GM21619 (cell line): Measurements from ENCODE around the gene ADCY10.

Experiments used
- ATAC-seq: cut with Tn5 transposase; IDR thresholded peaks from one replicate; pipeline ENCODE4 v1.9.1; 2021; ENCODE audit not compliant: unreplicated experiment

ADCY10 gene

DNA sequence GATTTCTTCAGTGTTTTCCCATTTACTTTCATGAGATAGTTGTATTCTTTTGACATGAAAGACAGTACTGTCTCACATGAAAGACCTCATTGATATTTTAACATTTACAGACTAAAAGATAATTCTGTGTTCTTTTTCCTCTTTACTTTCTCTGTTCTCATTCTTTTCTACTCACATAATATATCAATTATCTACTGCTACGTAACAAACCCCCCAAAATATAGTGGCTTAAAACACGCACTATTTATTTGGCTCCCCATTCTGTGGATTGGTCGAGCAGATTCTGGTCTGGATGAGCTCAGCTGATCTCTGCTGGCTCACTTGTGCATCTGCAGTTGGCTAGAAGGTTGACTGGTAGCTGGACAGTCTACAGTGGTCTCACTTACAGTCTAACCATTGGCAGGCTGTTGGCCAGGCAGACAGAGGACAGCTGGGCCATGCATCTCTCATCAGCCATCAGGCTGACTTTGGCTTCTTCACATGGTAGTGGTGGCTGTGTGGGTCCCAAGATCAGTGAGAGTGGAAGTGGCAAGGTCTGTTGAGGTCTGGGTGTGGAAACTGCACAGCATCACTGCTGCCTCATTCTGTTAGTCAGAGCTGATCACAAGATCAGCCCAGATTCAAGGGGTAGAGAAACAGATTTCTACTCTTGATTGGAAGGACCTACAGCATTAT is 128.9 kb downstream of the ADCY10 start:
- ATAC-seq = no peak

DNA sequence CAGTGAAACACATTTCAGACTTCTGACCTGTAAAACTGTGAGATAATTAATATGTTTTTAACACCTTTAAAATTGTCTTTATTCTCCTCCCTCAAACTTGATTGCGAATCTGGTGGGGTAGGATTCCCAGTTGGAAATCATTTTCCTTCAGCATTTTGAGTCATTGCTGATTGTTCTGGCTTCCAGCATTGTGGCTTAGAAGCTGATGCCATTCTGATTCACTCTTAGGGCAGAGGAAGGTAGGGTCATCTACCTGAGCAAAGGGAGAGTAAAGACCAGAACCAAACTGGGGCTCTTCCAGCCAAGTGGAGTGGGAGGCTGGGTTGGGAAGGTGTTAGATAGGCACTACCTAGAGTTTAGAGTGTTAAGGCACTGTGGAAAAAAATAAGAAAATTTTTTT is 131.0 kb downstream of the ADCY10 start:
- no peak for ATAC-seq

DNA sequence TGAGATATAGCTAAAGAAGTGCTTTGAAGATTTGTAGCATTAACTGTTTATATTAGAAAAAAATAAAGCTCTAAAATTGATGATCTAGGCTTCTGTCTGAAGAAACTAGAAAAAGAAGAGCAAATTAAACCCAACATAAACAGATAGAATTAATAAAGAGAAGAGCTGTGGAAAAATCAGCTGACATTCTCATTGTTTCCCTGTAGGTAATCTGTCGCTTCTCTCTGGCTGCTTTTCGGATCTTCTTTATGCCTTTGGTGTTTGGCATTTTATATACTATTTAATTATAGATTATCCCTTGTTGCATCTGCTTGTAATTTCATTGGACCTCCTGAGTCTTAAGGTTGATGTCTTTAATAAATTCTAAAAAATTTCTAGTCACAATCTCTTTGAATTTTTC is 132.4 kb downstream of the ADCY10 start:
- ATAC-seq = no peak

DNA sequence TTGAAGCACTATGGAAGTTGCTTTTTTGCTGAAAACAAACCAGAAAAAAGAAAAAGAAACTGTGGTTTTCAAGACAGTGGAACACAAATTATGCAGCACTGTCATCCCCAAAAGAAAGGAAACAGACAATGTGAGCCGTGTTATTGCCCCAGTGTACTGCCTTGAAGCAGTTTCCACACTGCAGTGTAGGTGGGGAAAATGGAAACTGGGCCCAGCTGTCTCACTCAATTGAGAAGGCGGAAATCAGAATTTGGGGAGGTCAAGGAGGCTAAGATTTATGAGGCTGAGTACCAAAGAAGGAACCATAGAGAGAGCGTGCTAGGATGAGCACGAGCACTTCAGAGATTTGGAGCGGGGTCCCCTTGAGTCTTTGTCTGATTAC is 136.7 kb downstream of the ADCY10 start:
- ATAC-seq = no peak

DNA sequence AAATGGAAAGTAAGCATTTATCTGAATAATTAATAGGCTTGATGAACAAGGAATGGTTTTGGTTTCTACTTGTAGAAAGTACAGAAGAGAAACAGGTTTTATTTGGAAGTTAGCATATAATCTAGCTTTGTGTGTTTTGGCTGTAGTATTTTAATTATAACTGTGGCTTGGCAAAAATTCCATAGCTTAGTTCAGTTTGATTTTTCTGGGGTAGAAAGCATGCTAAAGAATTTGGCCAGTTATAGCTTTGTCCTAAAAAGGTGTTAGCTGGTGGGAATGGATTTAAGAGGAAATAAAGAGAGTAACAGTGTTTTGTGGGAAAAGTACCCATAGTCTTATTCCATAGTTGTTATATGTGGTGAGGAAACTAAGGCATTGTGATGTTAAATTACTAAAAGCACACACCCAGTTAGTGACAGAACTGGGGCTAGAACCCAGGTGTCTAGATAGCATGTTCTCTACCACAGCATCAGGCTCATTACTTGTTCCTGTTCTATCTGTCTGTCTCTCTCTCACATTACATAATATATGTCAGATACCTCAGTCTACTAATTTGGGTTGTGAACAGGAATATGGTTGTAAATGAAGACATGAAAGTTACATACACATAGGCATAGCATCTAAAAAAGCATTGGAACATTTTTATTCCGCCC is 137.2 kb downstream of the ADCY10 start:
- ATAC-seq = no peak

DNA sequence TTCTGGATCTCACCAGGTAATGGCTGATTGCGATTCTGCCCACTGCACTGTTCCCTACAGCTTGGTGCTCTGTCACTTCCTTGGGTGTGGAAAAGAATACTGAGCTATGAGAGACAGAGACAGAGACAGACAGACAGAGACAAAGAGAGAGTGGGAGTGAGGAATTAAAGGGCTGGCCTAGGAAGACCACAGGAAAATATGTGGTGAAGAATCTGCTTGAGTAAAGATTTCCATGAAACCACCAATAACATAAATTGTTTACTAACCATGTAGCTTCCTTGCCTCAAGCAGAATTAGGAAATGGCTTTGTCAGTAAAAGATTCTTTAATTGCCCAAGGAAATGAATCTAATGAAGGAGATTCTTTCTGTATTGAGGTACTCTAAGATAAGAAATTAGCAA is 137.8 kb downstream of the ADCY10 start:
- ATAC-seq = no peak

DNA sequence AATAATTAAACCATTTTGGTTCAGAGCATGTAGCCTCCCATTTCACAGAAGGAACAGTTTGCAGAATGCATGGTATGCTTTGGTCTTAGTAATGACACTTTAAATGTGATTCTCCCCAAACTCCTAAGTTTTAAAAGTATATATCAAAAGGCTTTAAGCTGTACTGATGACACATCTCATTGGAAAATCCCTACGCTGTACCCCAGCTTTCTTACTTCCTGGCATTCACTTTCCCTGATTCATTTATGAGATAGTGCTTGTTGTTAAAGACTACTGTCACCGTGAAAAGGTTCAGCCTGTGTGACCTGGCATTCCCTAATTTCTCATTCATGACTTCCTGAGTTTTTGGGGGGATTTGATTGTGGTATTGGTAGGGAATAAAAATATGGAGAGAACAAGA is 138.8 kb downstream of the ADCY10 start:
- no peak for ATAC-seq

DNA sequence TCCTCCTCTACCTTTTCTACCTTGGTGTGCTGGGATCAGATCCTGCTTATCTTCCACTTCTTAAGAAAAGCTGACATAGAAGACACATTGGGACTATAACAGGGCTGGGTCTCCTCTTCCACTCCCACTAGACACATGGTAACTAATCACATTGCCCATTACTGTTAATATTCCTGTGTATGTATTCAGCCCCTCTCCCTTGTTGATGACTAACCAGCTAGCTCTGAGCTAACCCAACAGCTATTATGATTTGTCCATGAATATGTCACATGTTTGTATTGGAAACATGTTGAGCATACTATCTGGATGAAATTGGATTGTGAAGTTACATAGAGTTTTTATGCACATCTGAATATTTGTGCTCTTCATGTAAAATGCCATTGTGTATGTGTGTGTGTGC is 139.2 kb downstream of the ADCY10 start:
- no peak for ATAC-seq

DNA sequence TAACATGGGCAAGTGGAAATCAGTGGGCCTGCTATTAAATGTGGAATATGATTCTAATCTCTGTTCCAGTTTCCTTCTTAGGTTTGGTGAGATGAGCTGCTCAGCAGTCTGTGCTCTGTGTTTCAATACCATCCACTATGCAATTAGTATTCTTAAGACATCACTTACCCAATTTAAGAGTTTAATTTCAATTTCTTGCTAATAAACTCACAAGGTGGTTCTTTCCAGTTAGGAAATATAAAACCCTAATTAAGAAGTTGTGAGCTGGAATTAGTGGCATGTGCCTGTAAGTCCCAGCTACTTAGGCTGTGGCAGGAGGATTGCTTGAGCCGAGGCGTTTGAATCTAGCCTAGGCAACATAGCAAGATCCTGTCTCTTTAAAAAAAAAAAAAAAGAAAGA is 140.4 kb downstream of the ADCY10 start:
- ATAC-seq = no peak

DNA sequence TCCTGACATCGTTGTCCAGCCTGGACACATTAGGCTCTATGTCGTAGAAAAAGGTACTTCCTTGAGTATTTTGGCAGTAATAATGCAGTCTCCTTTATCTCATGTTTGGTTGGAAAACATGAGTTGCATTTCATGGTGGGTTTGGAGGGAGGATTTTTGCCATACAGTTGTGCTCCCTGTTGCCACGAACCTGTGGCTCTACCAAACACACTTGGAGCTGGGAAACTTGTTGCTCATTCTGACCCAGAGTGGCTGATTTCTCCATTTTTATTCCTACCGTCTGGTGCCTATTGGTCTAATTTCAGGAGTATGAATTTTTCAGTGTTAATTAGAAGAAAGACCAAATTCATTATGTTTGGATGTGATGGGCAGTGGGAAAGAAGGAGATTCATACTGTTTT is 141.5 kb downstream of the ADCY10 start:
- no peak for ATAC-seq

DNA sequence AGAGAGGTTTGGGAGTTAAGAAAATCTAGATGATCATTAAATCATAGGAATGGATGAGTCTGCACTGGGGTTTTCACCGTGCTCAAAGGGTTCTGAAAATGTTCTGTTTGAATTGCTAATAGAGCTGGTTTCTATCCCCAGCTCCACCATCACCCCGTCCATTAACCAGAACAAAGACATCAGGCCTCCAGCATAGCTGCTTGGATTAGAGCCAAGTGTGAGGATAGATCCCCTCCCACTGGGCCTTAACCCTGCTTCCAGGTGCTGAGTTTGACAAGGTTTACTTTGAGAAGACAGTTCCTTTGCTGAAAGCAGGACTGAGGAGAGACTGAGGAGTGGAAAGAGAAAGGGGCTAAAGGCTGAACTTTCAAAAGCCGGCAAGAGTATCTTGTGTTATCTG is 143.8 kb downstream of the ADCY10 start:
- no peak for ATAC-seq

DNA sequence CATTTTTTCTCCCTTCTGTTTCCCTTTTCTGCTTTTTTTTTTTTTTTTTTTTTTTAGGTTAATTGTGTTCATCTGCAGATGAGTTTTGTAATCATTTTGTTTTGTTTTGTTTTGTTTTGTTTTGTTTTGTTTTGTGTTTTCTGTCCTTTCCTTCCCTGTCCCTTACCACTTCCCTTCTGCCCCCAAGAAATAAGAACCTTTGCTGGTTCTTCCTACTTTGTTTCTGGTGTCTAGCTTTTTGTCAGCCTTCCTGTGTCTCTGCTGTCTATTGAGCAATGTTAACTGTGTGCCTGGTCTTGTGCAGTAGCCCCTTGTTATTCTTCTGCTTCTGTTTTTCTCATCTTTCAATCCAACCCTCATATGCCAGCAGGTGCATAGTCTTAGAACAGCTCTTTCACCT is 146.2 kb downstream of the ADCY10 start:
- no peak for ATAC-seq

DNA sequence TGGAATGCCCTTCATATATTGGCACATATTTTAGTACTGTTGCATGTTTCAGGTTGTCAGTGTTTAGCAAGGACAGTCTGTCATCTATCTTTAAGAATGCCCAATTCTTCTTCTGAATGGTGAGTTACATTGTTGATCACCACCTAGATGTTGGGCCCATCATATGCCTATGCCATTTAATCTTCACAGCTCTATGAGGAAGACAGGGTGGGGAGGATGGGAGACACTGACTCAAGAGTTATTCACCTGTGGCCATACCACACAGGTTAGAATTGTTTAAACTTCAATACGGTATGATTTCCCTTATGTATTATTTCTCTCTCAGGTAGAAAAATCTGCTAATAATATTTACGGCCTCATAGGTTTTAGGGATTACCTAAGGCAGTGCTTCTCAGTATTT is 147.4 kb downstream of the ADCY10 start:
- ATAC-seq = no peak

DNA sequence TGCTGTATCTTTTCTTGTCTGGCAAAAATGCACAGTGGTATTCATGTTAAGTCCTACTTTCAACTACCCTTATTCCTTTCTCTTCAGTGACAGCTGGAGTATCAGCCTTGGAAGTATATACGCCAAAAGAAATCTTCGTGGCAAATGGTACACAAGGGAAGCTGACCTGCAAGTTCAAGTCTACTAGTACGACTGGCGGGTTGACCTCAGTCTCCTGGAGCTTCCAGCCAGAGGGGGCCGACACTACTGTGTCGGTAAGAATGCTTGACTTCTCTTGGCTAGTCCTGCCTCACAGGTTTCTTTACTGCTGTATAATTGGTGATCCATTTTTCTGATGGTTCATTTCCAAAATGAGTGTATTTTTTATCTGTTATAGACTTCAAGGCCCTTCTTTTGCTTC is 148.4 kb downstream of the ADCY10 start:
- no peak for ATAC-seq

DNA sequence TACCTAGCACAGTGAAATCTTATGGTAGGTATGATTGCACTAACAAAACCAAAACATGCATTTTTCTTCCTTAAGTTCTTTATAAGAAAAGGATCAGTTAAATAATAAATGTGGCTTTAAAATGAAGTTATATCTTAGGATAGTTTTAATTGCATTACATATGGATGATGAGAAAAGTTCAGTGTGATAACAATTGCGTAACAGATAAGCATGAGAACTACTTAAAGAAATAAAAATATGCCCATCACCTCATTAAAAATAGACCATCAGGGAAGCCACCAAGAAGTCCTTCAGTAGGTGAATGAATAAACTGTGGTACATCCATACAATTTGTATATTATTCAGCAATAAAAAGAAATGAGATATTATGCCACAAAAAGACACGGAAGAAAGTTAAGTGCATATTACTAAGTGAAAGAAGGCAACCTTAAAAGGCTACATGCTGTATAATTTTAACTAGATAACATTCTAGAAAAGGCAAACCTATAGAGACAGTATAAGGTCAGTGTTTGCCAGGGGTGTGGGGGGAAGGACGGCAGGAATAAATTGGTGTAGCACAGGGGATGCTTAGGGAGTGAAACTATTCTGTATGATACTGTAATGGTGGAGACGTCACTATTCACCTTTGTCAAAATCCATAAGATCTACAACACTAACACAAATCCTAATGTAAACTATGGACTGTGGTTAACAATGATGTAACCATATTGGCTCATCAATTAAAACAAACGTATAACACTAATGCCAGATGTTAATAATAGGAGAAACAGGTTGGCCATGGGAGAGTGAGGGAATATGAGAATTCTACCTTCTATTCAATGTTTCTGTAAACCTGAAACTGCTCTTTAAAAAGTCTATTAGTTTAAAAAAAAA is 149.2 kb downstream of the ADCY10 start:
- no peak for ATAC-seq

DNA sequence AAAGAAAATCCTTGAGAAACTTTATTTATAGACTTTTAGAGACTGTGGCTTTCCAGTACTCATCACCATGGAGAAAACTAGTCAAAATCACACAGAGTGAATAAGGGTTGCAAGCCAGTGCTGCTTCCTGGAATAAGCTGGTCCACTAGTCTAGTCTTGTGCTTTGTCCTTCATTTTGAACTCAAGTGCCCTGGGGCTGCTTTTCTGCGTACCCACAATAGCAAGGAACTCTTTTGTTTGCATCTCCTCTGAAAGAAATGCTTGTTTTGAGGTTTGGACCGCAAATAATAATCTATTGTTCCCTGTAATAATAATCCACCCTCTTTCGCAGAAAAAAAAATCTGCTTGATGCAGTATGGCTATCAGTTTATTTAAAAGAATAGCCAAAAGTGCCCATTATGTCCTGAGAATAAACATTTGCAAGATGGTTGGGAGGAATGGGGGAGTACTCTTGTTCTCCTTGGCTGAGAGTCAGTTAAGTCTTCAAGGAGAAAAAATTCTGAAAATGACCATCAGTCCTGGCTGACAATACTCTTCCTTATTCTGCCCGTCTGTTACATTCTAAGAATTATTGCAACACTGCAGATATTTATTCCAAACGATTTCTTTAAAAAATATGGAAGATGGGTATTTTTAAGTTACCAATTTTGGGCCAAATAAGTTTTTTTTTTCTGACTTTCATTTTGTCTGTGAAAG is 150.3 kb downstream of the ADCY10 start:
- no peak for ATAC-seq

DNA sequence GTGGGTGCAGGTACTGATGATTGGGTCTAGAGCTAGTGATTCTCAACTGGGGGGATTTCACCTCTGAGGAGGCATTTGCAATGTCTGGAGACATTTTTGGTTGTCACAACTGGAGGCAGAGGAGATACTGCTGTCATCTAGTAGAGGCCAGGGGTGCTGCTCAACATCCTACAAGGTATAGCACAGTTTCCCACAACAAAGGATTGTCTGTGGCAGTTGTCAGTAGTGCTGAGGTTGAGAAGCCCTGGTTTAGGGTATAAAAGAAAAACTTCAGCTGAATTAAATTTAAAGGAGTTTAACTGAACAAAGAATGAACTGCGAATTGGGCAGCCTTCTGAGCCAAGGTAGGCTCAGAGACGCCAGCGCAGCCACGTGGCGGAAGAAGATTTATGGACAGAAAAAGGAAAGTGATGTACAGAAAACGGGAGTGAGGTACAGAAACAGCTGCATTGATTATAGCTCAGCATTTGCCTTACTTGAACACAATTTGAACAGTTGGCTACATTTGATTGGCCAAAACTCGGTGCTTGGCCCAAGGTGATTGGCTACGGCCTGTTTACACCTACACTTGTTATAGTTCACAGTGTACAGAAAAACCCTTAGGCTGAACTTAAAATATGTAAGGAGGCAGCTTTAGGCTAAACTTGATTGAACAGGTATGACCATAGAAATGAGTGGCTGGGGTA is 151.7 kb downstream of the ADCY10 start:
- no peak for ATAC-seq

DNA sequence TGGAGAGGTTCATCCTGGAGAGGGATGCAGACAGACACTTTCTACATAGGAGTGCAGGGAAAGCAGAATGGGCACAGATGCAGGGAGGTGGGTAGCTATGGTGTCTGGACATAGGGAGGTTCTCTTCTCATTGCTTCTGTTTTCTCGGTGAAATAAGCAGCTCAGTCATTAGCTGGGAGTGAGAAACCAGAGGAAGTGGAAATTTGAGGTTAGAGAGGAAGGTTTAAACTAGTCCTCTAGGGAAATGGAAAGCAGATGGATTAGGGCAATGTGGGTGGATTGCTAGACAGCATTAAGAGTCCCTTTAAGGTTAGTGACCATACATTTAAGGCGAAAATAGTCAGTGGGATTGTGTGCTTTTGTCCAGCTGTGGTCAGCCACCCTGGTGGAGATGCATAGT is 152.5 kb downstream of the ADCY10 start:
- no peak for ATAC-seq
